LNCaP clone FGC (cell line): ENCODE data around the gene NABP2.

Experiments used
- DNase-seq: peaks from one replicate; pipeline ENCODE4 v3.0.0-alpha.2; 2011; ENCODE audit warnings: low read depth
- H3K4me3 ChIP-seq: 2 replicates; pipeline ENCODE4 v1.5.1; 2011; ENCODE audit warnings: mild to moderate bottlenecking, low read depth, low read length, control low read depth
- TF ChIP-seq, protein P1 (sequence below): IDR thresholded peaks from 2 replicates; pipeline ENCODE4 v1.5.1; 2012; ENCODE audit warnings: mild to moderate bottlenecking; ENCODE audit not compliant: control insufficient read depth, insufficient read depth; ENCODE audit errors: extremely low read depth

NABP2 gene

DNA sequence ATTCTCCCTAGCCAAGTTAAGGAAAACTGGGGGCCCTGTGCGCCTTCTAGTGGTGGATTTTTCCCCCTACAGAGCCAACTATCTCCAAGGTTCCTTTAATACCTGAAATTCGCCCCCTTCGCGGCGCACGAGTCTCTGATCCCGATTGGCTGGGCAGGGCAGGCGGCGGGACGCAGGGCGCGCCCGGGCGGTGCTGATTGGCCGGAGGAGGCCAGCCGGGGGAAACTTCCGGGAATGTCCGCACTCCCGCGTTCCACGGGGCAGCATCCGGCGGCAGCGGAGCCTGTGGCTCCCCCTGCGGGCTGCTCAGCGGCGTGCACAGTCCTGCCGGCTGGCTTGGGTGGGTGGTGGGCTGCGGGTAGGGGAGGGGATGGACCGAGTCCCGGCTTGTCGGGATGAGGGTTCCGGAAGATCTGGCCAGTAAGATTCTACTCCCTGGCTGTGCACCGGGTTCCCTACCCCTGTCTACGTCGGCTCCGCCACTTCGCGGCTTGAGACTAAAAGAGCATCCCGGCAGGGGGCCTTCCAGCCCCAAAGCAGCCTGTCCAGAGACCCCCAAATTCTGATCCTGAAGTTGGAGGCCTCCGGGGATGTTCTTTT lies at the start of gene NABP2:
Gene NABP2, plus strand, starts transcription at position 241 of the 600 bp plus-strand sequence. CDS start 515 bp downstream, outside the sequence.
- TF ChIP-seq, protein P1, sequence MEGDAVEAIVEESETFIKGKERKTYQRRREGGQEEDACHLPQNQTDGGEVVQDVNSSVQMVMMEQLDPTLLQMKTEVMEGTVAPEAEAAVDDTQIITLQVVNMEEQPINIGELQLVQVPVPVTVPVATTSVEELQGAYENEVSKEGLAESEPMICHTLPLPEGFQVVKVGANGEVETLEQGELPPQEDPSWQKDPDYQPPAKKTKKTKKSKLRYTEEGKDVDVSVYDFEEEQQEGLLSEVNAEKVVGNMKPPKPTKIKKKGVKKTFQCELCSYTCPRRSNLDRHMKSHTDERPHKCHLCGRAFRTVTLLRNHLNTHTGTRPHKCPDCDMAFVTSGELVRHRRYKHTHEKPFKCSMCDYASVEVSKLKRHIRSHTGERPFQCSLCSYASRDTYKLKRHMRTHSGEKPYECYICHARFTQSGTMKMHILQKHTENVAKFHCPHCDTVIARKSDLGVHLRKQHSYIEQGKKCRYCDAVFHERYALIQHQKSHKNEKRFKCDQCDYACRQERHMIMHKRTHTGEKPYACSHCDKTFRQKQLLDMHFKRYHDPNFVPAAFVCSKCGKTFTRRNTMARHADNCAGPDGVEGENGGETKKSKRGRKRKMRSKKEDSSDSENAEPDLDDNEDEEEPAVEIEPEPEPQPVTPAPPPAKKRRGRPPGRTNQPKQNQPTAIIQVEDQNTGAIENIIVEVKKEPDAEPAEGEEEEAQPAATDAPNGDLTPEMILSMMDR = peak; percentile 79
- peak; percentile 92 for DNase-seq
- H3K4me3 ChIP-seq = peak within 1 kb of the TSS; percentile 75

DNA sequence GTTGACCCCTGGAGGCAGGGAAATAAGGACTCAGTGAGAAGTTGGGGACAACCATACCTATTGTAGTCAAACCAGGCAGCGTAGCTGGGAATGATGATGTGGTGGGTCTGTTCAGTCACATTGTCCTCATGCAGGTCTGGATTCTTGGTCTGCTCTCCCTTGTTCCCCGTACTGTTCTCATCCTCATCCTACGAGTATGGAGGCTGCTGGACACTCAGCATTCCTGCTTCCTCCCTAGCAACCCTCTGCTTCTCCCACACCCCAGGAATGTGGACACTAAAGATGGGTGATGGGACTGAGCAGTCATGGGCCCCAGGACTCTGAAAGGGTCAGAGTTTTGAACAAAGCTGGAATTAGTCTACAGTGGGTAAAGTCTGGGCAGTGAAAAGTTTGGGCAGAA lies 45.8 kb upstream of the NABP2 start:
- H3K4me3 ChIP-seq = no peak overlapping the region
- TF ChIP-seq, protein P1 = no peak
- DNase-seq = no peak

DNA sequence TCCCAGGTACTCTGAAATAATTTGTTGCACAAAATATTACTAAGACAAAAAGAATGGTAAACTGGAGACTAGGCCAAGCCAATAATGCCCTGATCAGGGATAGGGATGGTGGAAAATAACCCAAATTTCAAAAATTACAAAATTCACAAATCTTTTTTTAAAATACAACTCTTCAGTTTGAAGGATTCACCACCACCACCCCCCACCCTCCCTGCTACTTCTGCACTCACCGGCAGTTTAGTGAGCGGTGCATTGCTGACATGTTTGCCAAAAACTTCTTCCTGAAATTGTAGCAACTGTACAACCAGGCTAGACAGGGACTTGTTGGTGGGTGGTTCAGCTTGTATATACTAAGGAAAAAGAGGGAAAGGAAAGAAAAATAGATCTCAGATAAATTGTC lies 37.2 kb upstream of the NABP2 start:
- TF ChIP-seq, protein P1 = no peak
- H3K4me3 ChIP-seq = no peak overlapping the region
- DNase-seq = no peak

DNA sequence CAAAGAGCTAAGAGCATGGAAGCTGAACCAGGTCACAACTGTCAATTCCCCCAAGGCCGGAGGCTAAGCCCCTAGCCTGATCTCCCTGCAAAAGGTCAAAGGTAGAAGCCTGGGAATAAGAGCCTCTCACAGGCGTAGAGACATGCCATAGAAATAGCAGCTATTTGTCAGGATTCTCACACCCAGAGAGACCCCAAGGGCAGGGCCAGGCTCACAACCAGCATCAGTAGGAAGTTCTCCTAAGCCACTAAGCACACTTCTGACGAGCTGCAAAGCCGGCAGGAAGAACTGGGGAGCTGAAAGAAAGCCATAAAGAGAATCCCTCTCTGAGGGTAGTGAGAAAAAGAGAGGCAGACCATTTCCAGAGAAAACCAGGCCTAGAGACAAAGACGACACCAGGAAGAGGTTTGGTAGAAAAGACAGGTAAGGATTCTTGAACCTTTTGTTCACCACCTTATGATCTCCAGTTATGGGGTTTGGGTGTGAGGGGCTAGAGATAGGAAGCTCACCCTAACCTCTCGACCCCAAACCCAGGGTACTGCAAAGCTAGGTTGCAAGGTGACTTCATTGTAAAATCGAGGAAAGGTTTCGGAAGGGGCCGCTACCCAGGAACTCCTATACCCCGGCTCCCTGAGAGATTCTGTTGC lies 35.9 kb upstream of the NABP2 start:
- TF ChIP-seq, protein P1 = no peak
- DNase-seq = no peak

GRCh38 chr12:56188778-56189098 lies 35.4 kb upstream of the NABP2 start:
- DNase-seq = no peak
- H3K4me3 ChIP-seq = peak overlapping the region; percentile 85
- TF ChIP-seq, protein P1 = no peak

More for the DNA sequence above, 35.9 kb upstream of the NABP2 start:
- H3K4me3 ChIP-seq = peak overlapping the region; percentile 85

GRCh38 chr12:56189099-56189917 lies 34.8 kb upstream of the NABP2 start, which contains the start of gene SMARCC2:
SMARCC2 (minus strand) TSS chr12:56189483; CDS start chr12:56189461, 22 bp downstream.
- peak within 1 kb of the TSS; percentile 85 for H3K4me3 ChIP-seq
- TF ChIP-seq, protein P1 = peak; percentile 87
- DNase-seq = peak; percentile 50
